Stimulated activated naive CD8-positive, alpha-beta T cell treated with anti-CD3 and anti-CD28 coated beads, Interleukin-15, Interleukin-2, amounts not matched to agents 100 U/mL and 50 U/mL, for 24 hours (primary cell): ENCODE results near the gene CFAP74.

Experiments
- ATAC-seq: fragments of 150-1000 bp; cut with Tn5 transposase; one replicate; pipeline ENCODE4 v1.10.0; 2021
- DNase-seq: peaks from one replicate; pipeline ENCODE4 v3.0.0; 2021

CFAP74 gene

DNA sequence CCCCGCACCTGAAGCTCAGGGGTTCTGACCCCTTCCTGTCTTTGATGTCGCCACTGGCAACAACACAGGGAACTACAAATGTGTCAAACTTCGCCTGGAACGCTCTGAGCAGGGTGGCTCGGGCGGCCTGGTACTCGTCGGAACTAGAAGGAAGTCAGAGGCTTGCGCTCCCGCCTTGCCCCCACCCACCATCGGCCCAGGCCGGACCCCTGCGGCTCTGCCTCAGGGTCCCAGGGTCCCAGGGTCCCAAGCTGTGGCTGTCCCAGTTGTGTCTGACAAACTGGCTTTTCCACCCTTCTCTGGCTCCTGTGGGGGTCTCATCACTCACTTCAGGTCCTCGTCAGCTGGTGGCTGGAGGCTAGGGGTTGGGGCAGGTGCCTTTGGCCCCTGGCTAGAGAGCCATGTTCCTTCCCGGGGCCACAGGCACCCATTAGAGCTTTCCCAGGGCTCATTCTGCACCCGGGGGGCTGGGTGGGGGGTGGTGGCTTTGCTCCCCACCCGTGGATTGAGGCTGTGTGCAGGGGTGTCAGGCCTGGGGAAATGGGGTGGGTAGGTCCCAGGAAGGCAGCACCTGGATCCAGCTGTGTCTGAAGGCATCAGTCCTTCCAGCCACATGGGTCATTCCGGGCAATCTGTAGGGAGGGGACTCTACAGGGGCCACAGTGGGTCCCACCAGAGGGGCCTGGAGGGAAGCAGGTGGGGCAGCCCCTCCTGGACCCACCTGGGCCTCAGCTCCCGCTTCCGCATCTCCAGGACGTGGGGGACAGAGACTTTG, 76.5 kb downstream of the CFAP74 start:
- no peak for ATAC-seq
- DNase-seq: no peak

- no peak for DNase-seq
- ATAC-seq: no peak
Observed at GRCh38 chr1:1926346-1926811, 77.2 kb downstream of the CFAP74 start.

DNA sequence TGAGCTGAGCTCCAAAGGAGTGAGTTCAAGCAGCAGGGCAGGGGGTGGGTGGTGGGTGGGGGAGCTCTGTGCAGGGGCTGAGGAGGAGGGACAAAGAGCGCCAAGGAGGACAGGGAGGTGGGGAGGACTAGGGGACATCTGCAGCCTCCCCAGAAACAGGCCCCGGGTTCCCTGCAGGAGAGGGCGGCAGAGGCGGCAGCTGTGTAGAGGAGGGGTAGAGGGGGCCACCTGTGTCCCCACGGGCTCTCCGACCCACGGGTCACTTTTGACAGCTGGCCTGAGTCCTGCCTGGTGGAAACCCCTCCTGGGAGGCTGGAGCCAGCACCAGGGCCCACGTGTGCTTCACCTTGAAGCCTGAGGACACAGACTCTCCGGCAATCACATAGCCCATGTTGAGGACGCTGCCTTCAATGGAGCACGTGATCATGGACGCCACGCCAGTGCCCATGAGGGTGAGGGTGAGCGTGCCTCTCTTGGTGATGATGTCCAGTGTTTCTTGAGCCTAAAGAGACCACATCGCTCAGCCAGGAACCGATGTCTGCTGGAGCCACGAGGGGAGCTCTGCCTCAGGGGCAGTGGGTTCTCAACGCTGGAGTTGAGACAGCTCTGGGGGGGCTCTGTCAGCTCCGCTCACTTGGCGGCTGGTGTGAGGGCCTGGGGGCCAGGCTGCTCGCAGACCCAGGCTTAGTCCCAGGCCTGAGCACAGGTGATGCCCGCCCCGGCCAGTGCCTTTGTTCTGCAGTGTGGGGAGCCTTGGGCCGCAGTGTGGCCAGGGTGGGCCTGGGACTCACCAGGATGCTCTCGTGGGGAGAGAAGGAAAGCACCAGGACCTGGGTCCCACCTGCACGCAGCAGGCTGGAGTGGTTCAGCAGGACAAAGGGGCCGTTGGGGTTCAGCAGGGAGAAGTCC, 77.9 kb downstream of the CFAP74 start:
- DNase-seq: no peak

GRCh38 chr1:1924849-1925248, 78.7 kb downstream of the CFAP74 start:
- DNase-seq: no peak
- no peak for ATAC-seq

More for the DNA sequence above, 77.9 kb downstream of the CFAP74 start:
- ATAC-seq: no peak

DNA sequence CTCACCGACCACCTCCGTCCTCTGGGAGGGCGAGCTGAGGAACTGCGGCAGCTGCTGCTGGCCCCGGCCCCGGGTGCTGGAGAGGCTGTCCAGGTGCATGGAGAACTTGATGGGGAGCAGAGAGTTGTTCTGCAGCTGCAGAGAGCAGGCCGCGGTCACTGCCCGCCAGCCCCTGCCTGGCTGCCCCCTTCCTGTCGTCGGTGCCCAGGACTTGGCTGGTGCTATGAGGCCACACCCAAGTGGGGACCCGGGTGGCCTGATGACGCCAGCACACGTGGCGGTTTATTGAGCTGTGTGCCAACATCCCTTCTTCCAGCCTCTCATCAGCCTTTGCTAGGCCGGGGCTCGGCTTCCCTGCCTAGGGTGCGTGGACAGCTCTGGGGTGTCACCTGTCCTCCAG, 79.2 kb downstream of the CFAP74 start:
- no peak for ATAC-seq

DNA sequence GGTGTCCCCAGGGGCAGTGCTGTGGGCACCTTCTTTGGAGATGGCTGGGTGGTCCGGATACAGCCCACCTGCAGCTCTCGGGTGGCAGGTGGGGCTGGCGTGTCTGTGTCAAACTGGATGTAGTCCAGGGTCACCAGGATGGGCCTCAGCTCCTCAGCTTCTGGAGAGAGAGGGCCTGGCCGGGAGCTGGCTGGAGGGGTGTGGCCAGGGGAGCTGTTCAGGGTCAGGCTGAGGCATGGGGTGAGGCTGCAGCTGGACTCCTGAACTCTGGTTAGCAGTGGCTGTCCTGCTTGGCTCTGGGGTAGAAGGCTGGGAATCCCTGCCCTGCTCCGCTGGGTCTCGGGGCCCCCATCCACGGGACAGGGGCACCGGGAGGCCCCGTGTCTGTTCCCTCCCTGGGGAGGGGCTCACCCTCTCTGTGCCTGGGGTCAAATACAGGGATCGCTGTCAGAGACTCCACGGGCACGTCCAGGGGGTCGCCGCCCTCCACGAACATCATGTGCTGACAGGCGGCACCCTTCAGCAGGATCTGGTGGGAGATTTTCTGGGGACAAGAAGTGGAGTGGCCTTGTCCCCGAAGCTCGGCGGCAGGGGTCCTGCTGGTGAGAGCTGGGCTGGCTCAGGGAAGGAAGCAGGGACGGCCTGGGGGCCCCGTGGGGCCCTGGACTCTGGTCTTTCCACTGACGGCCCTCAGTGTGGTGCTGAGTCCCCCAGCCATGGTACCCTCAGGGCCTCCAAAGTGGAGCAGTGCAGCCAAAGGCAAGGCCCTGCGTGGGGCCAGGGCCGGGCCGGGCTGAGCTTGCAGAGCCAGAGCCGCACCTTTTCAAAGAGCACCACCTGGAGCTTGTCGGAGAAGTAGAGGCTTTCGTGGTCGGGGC, 80.4 kb downstream of the CFAP74 start:
- DNase-seq: no peak
- ATAC-seq: no peak

More for the DNA sequence above, 79.2 kb downstream of the CFAP74 start:
- no peak for DNase-seq

DNA sequence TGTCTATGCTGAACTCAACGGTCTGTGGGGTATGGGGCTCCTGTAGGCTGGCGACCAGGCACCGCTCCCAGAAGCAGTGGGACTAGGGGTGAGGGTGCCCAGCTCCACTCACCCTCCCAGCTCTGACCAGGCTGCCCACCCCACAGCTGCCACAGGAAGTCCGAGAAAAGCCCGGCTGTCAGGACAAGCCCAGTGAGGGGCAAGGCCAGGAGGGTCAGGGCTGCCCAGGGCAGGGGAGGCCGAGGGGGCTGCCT, 81.0 kb downstream of the CFAP74 start:
- no peak for ATAC-seq
- no peak for DNase-seq

DNA sequence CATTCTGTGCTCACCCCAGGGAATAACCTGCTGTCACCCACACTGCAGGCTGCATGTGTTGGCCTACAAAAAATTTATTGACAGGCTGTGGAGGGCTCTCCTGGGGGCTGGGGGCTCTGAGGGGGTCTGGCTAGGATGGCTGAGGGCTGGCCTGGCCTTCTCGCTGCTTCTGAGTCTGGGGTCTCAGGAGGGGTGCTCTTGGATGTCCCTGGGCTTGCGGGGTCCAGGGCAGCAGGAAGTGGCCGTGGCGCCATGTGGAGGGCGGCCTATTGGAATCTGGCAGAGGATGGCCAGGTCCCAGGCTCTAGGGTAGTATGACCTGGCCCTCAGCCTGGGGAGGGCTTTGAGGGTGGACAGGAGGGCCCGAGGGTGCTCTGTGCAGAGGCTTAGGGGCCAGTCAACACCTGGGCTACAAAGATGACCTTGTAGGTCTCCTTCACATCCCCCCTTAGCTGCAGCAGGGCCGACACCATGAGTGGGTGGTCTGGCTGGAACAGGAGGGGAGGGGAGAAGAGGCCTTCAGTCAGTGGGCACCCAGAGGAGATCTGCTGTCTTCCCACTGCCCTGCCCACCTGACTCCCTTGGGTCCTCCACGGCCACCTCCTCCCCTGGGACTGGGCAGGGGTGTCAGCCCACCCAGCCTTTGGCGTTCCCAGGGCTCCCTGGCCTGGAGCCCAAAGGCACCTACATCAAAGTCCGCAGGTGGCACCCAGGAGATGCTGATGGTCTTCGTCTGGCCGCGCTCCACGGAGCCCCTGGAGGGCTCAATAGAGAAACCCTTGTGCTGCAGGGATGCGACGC, 81.5 kb downstream of the CFAP74 start:
- no peak for DNase-seq
- no peak for ATAC-seq

GRCh38 chr1:1921459-1921862, 82.1 kb downstream of the CFAP74 start:
- no peak for ATAC-seq
- no peak for DNase-seq

GRCh38 chr1:1920608-1921458, 82.8 kb downstream of the CFAP74 start:
- DNase-seq: no peak
- no peak for ATAC-seq

DNA sequence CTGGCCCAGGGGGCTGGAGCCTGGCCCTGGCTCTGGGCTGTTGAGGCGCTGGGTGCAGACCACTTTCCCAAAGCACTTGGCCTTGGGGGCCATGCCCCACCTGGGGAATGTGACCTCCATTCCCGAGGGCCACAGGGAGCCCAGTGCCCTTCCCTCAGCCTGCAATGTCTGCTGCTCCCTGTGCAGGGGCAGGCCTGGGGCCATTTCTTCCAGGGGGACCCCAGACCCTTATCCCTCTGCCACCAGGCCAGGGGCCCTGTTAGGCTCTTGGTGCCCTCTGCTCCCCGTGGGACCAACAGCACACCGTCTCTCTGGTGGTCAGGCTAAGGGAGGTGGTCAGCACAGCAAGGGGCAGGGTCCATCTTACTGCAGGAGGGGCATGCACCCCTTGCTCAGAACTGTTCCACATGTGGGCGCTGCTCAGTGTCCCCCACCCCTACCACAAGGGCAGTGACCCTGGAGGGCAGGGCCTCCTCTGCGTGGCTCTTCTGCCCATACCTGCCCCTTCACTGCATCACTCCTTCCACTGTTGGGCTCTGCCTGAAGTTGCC, 83.5 kb downstream of the CFAP74 start:
- no peak for DNase-seq
- no peak for ATAC-seq

GRCh38 chr1:1919304-1920056, 84.1 kb downstream of the CFAP74 start:
- ATAC-seq (peak; percentile 84), DNase-seq (peak; percentile 99)

DNA sequence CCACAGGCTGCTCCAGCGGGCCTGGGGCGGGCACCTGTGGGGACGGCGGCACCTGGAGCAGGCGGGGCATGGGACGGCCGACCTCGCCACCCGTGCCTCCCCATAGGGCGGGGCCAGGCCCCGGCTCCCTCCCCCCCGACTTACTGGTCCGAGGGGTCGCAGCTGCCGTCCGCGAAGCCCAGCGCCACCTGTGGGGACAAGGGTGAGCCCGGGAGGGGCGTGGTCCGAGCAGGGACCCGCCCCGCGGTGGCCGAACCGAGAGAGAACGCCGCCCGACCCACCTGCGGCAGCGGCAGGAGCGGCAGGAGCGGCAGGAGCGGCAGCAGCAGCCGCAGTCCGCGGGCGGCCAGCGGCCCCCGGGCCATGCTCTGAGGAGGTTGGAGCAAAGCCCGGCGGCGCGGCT, 84.7 kb downstream of the CFAP74 start, which contains the start of gene TMEM52:
TMEM52 (minus strand) TSS at position 379 of the 403 bp plus-strand sequence; CDS start at position 365, 14 bp downstream.
- DNase-seq (no peak), ATAC-seq (peak; percentile 7)

- no peak for ATAC-seq
- no peak for DNase-seq
Observed at GRCh38 chr1:1917995-1918900, 85.3 kb downstream of the CFAP74 start.

DNA sequence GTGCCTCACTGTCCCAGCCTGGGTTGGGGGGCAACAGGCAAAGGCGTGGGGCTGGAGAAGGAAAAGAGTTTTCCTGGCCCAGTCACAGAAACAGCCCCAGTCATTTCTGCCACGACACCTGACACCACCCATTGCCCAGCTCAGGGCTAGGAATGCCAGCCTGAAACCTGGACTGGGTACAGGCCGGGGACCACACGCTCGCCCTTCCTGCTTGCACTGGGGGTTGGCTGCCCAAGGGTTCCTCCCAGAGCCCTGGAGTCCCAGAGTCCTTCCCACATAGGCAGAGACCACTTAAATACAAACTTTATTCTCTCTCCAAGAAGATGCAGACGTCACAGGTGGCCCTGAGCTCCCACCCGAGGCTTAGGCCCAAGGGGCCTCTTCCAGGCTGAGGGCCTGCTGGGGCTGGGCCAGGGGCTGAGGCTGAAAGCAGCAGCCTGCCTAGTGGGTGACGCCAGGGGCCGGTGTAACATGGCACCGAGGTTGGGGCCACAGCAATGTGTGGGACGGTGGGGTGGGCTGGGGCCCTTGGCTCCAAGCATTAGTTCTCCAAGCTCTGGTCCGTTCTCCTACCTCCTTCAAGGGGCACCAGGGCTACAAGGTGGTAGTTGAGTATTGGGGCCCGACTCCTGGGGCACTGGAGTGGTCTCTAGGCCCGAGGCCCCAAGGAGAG, 86.1 kb downstream of the CFAP74 start:
- no peak for DNase-seq
- no peak for ATAC-seq

DNA sequence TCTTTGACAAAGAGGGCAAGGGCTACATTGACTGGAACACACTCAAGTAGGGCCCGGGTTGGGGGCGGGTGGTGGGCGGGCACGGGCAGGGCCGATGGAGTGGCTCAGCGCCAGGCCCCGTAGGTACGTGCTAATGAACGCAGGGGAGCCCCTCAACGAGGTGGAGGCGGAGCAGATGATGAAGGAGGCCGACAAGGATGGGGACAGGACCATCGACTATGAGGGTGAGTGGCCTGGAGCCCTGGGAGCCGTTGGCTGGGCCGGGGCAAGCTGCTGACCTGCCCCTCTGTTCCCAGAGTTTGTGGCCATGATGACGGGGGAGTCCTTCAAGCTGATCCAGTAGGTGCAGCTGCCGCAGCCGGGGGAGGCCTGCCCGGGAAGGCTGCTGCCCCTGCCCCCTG, 86.7 kb downstream of the CFAP74 start:
- DNase-seq: no peak
- ATAC-seq: no peak

DNA sequence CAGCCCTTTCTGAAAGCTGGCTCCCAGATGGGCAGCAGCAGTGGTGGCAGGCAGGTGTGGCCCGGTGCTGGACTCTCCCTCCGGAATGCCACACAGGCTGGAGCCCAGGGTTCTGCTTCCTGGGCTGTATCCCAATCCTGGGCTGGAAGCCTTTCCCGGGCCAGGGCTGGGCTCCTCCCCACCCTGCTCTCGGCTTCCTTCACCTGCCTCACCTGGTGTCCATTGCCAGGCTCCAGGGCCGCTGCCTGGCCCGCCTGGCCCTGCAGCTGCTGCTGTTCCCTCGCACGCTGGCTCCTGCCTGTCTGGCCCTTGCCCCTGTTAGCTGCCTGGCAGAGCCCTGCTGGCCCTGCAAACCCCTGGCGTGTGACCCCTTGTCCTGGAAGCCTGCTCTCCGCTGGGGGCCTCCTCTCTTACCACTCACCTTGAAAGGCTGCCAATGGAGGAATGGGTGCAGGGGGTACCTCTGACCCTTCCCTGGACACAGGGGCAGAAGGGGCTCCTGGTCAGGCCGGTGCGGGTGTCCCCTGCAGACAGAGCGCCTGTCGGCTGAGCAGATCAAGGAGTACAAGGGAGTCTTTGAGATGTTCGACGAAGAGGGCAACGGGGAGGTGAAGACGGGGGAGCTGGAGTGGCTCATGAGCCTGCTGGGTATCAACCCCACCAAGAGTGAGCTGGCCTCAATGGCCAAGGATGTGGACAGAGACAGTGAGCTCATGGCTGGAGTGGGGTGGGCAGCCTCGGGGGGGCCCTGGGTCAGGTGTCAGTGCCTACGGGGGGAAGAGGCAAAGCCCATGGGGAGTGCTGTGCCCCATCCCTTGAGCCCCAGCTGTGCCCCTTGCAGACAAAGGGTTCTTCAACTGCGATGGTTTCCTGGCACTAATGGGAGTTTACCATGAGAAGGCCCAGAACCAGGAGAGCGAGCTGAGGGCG, 87.4 kb downstream of the CFAP74 start:
- ATAC-seq (no peak), DNase-seq (no peak)
